OCI-LY7 (cell line): ENCODE measurements around the gene FOXJ3.

Experiments used
- EZH2phosphoT487 ChIP-seq: fragments of 200-600 bp; sonication (generic); IDR thresholded peaks from 2 replicates; pipeline ENCODE4 v1.6.1; 2018; ENCODE audit warnings: low read depth, borderline replicate concordance, mild to moderate bottlenecking, mixed run types, antibody characterized with exemption, low read length, moderate library complexity, mixed read lengths
- TF ChIP-seq, protein P1 (sequence below): fragments of 200-600 bp; sonication (generic); conservative IDR thresholded peaks from 2 replicates; pipeline ENCODE4 v1.5.1; 2014; ENCODE audit warnings: mild to moderate bottlenecking, antibody characterized with exemption, low read length, moderate library complexity, mixed read lengths

DNA sequence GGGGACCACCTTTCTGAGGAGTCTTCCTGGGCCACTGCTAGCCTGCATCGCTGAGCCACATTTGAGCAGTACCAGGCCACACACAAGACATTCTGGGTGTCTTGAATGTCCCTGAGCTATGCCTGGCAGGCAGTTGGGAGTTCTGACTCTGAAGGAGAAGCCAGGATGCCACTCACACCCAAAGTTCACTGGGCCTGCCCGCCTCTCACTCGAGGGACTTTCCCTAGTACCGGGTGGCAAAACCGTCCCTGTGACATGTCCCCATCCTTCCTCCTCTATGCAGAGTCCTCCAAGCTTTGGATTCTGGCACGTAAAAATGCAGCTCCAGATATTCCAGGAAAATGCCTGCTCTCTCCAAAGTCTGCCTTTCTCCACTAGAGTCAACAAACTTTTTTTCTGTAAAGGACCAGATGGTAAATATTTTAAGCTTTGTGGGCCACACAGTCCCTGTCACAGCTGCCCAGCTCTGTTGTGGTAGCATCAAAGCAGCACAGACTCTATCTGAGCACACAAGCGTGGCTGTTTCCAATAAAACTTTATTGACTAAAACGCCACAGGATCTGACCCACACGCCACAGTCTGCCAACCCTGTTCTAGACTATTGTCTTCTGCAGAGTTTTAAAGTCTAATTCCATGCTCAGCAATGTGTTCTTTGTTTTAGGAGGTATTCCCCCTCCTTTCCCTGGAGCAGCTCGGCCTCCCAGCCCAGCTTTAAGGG, 201.1 kb downstream of the FOXJ3 start:
- TF ChIP-seq, protein P1, sequence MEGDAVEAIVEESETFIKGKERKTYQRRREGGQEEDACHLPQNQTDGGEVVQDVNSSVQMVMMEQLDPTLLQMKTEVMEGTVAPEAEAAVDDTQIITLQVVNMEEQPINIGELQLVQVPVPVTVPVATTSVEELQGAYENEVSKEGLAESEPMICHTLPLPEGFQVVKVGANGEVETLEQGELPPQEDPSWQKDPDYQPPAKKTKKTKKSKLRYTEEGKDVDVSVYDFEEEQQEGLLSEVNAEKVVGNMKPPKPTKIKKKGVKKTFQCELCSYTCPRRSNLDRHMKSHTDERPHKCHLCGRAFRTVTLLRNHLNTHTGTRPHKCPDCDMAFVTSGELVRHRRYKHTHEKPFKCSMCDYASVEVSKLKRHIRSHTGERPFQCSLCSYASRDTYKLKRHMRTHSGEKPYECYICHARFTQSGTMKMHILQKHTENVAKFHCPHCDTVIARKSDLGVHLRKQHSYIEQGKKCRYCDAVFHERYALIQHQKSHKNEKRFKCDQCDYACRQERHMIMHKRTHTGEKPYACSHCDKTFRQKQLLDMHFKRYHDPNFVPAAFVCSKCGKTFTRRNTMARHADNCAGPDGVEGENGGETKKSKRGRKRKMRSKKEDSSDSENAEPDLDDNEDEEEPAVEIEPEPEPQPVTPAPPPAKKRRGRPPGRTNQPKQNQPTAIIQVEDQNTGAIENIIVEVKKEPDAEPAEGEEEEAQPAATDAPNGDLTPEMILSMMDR = no peak
- TF ChIP-seq EZH2phosphoT487 = no peak
